Cardiac ventricle fibroblast (primary cell): ENCODE results near the gene AANAT. TPM values are rescaled to one million over a fixed set of nuclear protein-coding genes. Genes with fewer than 3 reads are reported as not detected.

Experiments used
- total RNA-seq: library from RNA; depleted of rRNA; stranded (reverse); fragments of >200 nt; gene quantifications from 2 replicates; pipeline ENCODE4 v1.2.3, GENCODE V29; 2015

AANAT gene
- not detected in 2 replicates for total RNA-seq

DNA sequence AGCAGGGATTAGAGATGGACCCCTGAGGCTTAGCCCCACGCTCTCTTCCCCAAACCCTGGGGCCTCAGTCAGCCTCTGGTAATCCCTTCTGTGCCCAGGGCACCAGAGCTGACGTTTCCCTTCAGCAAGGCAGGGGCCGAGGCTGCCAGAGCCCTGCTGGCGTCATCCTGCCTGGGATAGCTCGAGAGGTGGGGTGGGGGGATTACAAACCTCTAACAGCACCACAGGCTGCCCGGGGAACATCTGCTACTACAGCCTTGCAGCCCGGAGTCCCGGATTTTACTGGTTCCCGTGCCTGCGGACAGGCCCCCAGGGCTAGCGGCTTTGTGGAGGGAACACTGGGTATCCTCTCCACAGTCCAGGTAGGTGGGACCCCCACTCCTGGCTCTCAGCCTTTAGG is at the start of gene AANAT:
TSS of gene AANAT (plus strand) at position 238 of the 400 bp plus-strand sequence. CDS start 1,144 bp downstream, outside the sequence.

DNA sequence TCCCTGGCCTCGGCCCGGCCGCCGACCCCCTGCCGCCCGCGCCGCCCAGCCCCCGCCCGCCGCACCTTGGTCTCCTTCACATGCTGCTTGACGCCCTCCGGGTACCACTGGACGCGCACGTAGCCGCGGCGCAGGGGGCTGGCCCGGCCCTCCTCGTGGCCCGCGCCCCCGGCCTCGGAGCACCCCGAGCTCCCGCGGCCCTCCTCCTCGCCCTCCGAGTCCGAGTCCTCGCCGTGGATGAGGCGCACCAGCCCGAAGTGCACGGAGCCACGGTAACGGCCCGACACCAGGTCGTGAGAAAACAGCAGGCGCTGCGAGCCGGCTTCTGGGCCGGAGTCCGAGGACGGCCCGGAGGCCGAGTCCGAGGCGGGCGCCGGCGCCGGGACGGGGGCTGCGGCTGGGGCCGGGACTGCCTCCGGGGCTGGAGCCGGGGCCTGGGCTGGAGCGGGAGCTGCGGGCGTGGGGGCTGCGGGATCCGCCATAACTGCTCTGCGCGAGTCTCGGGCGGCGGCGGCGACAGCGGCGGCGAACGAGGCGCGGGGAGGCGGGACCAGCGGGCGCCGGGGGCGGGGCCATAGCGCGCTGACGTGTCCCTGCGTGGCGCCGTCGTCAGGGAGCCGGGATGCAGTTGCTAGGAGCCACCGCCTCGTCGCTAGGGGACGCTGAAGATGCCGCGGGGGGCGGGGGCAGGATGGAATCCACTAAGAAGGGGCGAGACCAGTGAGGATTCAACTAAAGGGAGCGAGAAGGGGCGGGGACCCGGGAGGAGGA is 14.6 kb upstream of the AANAT start, which contains the start of gene UBE2O:
TSS of gene UBE2O (minus strand) at position 493 of the 771 bp plus-strand sequence. CDS start at position 482, 11 bp downstream.

DNA sequence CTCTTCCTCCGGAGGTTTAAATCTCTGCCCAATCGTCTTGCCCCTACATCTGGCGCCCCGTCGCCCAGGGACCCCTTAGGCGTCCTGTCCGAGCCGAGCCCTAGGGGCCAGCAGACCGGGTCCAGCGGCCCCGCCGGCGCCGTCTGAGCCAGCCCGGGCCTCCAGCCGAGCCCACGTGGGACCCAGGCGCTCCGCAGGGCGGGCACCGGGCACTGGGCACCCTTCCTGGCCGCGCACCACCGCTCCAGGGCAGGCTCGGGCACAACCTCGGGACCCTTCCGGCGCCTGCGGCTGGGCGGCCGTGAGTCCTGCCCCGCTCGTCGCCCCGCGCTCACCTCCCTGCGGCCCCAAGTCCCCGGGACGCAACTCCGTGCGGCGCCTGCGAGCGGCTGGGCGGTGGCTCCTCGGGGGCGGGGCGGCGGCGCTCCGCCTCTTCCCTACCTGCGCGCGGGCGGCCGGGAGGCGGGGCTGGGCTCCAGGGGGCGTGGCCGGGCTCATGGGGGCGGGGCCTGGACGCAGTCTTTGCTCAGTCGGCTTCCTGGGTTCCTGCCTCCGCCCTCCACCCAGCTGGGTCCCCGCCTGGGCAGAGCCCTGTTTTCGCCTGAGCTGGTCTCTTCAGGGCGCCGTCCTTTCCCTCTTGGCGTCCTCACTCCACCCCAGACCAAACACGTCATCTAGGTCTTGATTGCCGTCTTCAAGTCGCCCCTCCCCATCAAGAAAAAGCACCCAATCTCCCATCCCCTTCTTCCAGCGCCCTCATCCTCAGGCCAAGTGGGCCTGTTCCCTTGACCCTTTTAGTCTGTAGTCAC is 33.8 kb downstream of the AANAT start, which contains the start of gene RHBDF2:
TSS of gene RHBDF2 (minus strand) at position 406 of the 809 bp plus-strand sequence. CDS start 19,899 bp downstream, outside the sequence.

Other genes starting within 250 kb of the AANAT start
- gene RNF157, start 227.1 kb upstream of the AANAT start, total RNA-seq = 0.10 and 0.44 TPM in 2 replicates
- 4.5 and 5.9 TPM in 2 replicates for gene UBALD2, start 202.3 kb upstream of the AANAT start, total RNA-seq
- 0.98 and 1.8 TPM in 2 replicates for gene QRICH2, start 159.3 kb upstream of the AANAT start, total RNA-seq
- gene PRPSAP1, start 113.7 kb upstream of the AANAT start, total RNA-seq = 23.1 and 35.4 TPM in 2 replicates
- gene SPHK1, start 83.0 kb upstream of the AANAT start, total RNA-seq = 51.0 and 55.1 TPM in 2 replicates
- gene UBE2O, start 14.5 kb upstream of the AANAT start, total RNA-seq = 19.2 and 25.5 TPM in 2 replicates
- 5.2 and 10.5 TPM in 2 replicates for gene RHBDF2, start 33.8 kb downstream of the AANAT start, total RNA-seq
- 126 and 147 TPM in 2 replicates for gene CYGB, start 70.1 kb downstream of the AANAT start, total RNA-seq
- gene PRCD, start 72.4 kb downstream of the AANAT start, total RNA-seq = 5.7 and 6.6 TPM in 2 replicates
- 1.9 TPM in 1 of 2 replicates, not detected in the other for gene ST6GALNAC2, start 118.3 kb downstream of the AANAT start, total RNA-seq
- gene ST6GALNAC1, start 176.2 kb downstream of the AANAT start, total RNA-seq = not detected in 2 replicates
- gene MXRA7, start 243.4 kb downstream of the AANAT start, total RNA-seq = 199 and 212 TPM in 2 replicates